Measurements from ENCODE around the gene TPRG1. TPM values are rescaled to one million over a fixed set of nuclear protein-coding genes. Genes with fewer than 3 reads are reported as not detected.

Gene TPRG1
- total RNA-seq, 2 donors from 2014 or later, result 2.1 to 4.6 TPM

GRCh38 chr3:189232790-189233189 lies 61.0 kb downstream of the TPRG1 start:
- intact Hi-C loops (cut with DNase I), result no loop called here
- no peaks in the 10 kb centered on the region for H3K36me3 ChIP-seq (replicated peaks in 1 of 2; ENCODE audit: insufficient read depth in 1 of 2, low read depth in 2 of 2)
- H3K4me1 ChIP-seq, result no peaks in the 10 kb centered on the region
- H3K27me3 ChIP-seq, result no peaks in the 10 kb centered on the region
- TF ChIP-seq CTCF (IDR thresholded peaks at IDR 0.05), result no peak
- no peak for TF ChIP-seq POLR2A (IDR thresholded peaks at IDR 0.05)
- WGBS, 2 donors, result 46 to 52% methylated on average over 3 of the region's 3 CpGs
- no peaks in the 10 kb centered on the region for H3K9me3 ChIP-seq
- H3K27ac ChIP-seq, result no peak overlapping the region
- H3K4me3 ChIP-seq, result no peak overlapping the region
- ATAC-seq (no peak), DNase-seq (no peak)

GRCh38 chr3:189233225-189233858 lies 61.6 kb downstream of the TPRG1 start:
- intact Hi-C loops (cut with DNase I), result no loop called here
- Histone ChIP-seq H3K4me1 (no peaks in the 10 kb centered on the region), H3K9me3 (no peaks in the 10 kb centered on the region), H3K36me3 (replicated peaks in 1 of 2; ENCODE audit: insufficient read depth in 1 of 2, low read depth in 2 of 2) (no peaks in the 10 kb centered on the region), H3K27me3 (no peaks in the 10 kb centered on the region), H3K27ac (no peak overlapping the region), H3K4me3 (no peak overlapping the region)
- ATAC-seq, result peak; percentile 71
- peak; percentile 56 to 67 (median 62) for DNase-seq
- TF ChIP-seq CTCF (IDR thresholded peaks at IDR 0.05), result peak; percentile 28 to 74 (median 65)
- TF ChIP-seq POLR2A (IDR thresholded peaks at IDR 0.05), result no peak
- WGBS, 2 donors, result 21 to 23% methylated on average over 5 of the region's 5 CpGs

- TF ChIP-seq CTCF (IDR thresholded peaks at IDR 0.05) (no peak), POLR2A (IDR thresholded peaks at IDR 0.05) (no peak)
- no peaks in the 10 kb centered on the region for H3K9me3 ChIP-seq
- no peak for ATAC-seq
- H3K27ac ChIP-seq, result no peak overlapping the region
- DNase-seq, result no peak
- intact Hi-C loops (cut with DNase I), result no loop called here
- H3K4me3 ChIP-seq, result no peak overlapping the region
- WGBS, 2 donors, result 63 to 64% methylated on average over 2 of the region's 2 CpGs
- no peaks in the 10 kb centered on the region for H3K4me1 ChIP-seq
- H3K36me3 ChIP-seq (replicated peaks in 1 of 2; ENCODE audit: insufficient read depth in 1 of 2, low read depth in 2 of 2), result no peaks in the 10 kb centered on the region
- H3K27me3 ChIP-seq, result no peaks in the 10 kb centered on the region
Measured at GRCh38 chr3:189235214-189235613, 63.4 kb downstream of the TPRG1 start.

GRCh38 chr3:189236352-189236751 lies 64.6 kb downstream of the TPRG1 start:
- Histone ChIP-seq H3K27ac (no peak overlapping the region), H3K4me3 (no peak overlapping the region), H3K36me3 (replicated peaks in 1 of 2; ENCODE audit: insufficient read depth in 1 of 2, low read depth in 2 of 2) (no peaks in the 10 kb centered on the region), H3K27me3 (no peaks in the 10 kb centered on the region), H3K9me3 (no peaks in the 10 kb centered on the region), H3K4me1 (no peaks in the 10 kb centered on the region)
- ATAC-seq, result no peak
- DNase-seq, result no peak
- TF ChIP-seq CTCF (IDR thresholded peaks at IDR 0.05), result no peak
- TF ChIP-seq POLR2A (IDR thresholded peaks at IDR 0.05), result no peak
- intact Hi-C loops (cut with DNase I), result no loop called here

- TF ChIP-seq CTCF (IDR thresholded peaks at IDR 0.05), result no peak
- no peak for TF ChIP-seq POLR2A (IDR thresholded peaks at IDR 0.05)
- Histone ChIP-seq H3K4me3 (no peak overlapping the region), H3K27me3 (no peaks in the 10 kb centered on the region), H3K36me3 (replicated peaks in 1 of 2; ENCODE audit: insufficient read depth in 1 of 2, low read depth in 2 of 2) (no peaks in the 10 kb centered on the region), H3K4me1 (no peaks in the 10 kb centered on the region), H3K9me3 (no peaks in the 10 kb centered on the region), H3K27ac (no peak overlapping the region)
- no peak for ATAC-seq
- no peak for DNase-seq
- WGBS, 2 donors, result 66 to 71% methylated on average over 4 of the region's 4 CpGs
- intact Hi-C loops (cut with DNase I), result no loop called here
Measured at GRCh38 chr3:189237526-189237925, 65.8 kb downstream of the TPRG1 start.

Data from body of pancreas (tissue), 4 donors.